Breast epithelium (tissue), 4 donors: Measurements from ENCODE around the gene KCNQ2. TPM values are rescaled to one million over a fixed set of nuclear protein-coding genes. Genes with fewer than 3 reads are reported as not detected.
A peak's percentile ranks its signal among the peaks of the same experiment; 100 is the strongest.
"Not testable (repeated sequence)": the region's sequence is repeated elsewhere in the genome, so short reads cannot be mapped to it uniquely, and the experiment has no call there.

Experiments
- DNase-seq, 2 donors: peaks; one replicate each; pipeline ENCODE4 v3.0.0-alpha.2; 2019; ENCODE audit warnings: low spot score in 2 of 2
- H3K27ac ChIP-seq, 2 donors: fragments of 200-600 bp; sonication (generic) in 1 of 2; one replicate each; pipeline ENCODE4 v1.5.1; 2016 to 2019; ENCODE audit warnings: mild to moderate bottlenecking in 1 of 2
- H3K27me3 ChIP-seq, 2 donors: fragments of 200-600 bp; sonication (generic) in 1 of 2; one replicate each; pipeline versions ENCODE4 v1.5.1 to v1.6.0; 2017 to 2019; ENCODE audit warnings: control low read depth in 1 of 2, mild to moderate bottlenecking in 1 of 2
- H3K36me3 ChIP-seq: fragments of 200-600 bp; one replicate; pipeline ENCODE4 v1.5.1; 2019
- H3K4me1 ChIP-seq, 2 donors: fragments of 200-600 bp; sonication (generic); one replicate each; pipeline ENCODE4 v1.5.1; 2016 to 2019; ENCODE audit warnings: control low read depth in 1 of 2
- H3K4me3 ChIP-seq, 3 donors: fragments of 200-600 bp; sonication (generic); 1 replicate in 2 of 3; 2 replicates in 1 of 3; pipeline ENCODE4 v1.5.1; 2016 to 2019; ENCODE audit warnings: mild to moderate bottlenecking in 3 of 3, moderate library complexity in 2 of 3
- H3K9me3 ChIP-seq, 2 donors: fragments of 200-600 bp; sonication (generic) in 1 of 2; one replicate each; pipeline ENCODE4 v1.5.1; 2016 to 2019; ENCODE audit warnings: control low read depth in 1 of 2
- CTCF ChIP-seq, 3 donors: fragments of 450-650 bp; IDR thresholded peaks; one replicate each; pipeline ENCODE4 v1.5.1; 2016 to 2017; ENCODE audit warnings: antibody characterized with exemption in 3 of 3, mild to moderate bottlenecking in 3 of 3, moderate library complexity in 3 of 3
- POLR2A ChIP-seq: fragments of 450-650 bp; IDR thresholded peaks from one replicate; pipeline ENCODE4 v1.6.1; 2016; ENCODE audit warnings: antibody characterized with exemption, mild to moderate bottlenecking, moderate library complexity
- POLR2AphosphoS5 ChIP-seq, 3 donors: sonication (generic); formaldehyde crosslinking; IDR thresholded peaks; one replicate each; pipeline ENCODE4 v1.6.1; 2017; ENCODE audit warnings: antibody characterized with exemption in 3 of 3
- intact Hi-C: fragments of 100-400 bp; cut with DNase I; formaldehyde crosslinking; loops from one replicate; pipeline ENCODE4 v1.15.1; 2023; ENCODE audit warnings: low total_unique reads
- total RNA-seq, 3 donors: library from RNA; depleted of rRNA; stranded (reverse); fragments of >200 nt; gene quantifications; one replicate each; pipeline ENCODE4 v1.1.0, GENCODE V29; 2016

Gene KCNQ2
- total RNA-seq, 3 donors from 2014 or later, result not detected

GRCh38 chr20:63519668-63520503 lies 47.4 kb upstream of the KCNQ2 start:
- intact Hi-C loops, result no loop called here
- no peaks in the 10 kb centered on the region for H3K36me3 ChIP-seq
- TF ChIP-seq POLR2AphosphoS5 (IDR thresholded peaks at IDR 0.05) (no peak), POLR2A (no peak), CTCF (IDR thresholded peaks at IDR 0.05) (no peak)
- no peaks in the 10 kb centered on the region for H3K27me3 ChIP-seq
- peak overlapping the region; percentile 99 for H3K27ac ChIP-seq
- DNase-seq, result peak in 1 of 2 donors; percentile 50
- peaks cover 0 to 9% of the 10 kb centered on the region in 2 donors for H3K9me3 ChIP-seq
- H3K4me1 ChIP-seq, result peaks cover 0 to 15% of the 10 kb centered on the region in 2 donors
- H3K4me3 ChIP-seq, result peak overlapping the region; percentile 85 to 95 (median 90)

GRCh38 chr20:63518946-63519667 lies 46.7 kb upstream of the KCNQ2 start:
- TF ChIP-seq CTCF (IDR thresholded peaks at IDR 0.05) (no peak), POLR2A (no peak), POLR2AphosphoS5 (IDR thresholded peaks at IDR 0.05) (no peak)
- Histone ChIP-seq H3K36me3 (no peaks in the 10 kb centered on the region), H3K27me3 (no peaks in the 10 kb centered on the region), H3K27ac (no peak overlapping the region), H3K4me3 (peak overlapping the region; percentile 85 to 95 (median 90)), H3K4me1 (peaks cover 0 to 15% of the 10 kb centered on the region in 2 donors), H3K9me3 (peaks cover 0 to 9% of the 10 kb centered on the region in 2 donors)
- intact Hi-C loops, result no loop called here
- no peak for DNase-seq

- Histone ChIP-seq H3K36me3 (no peaks in the 10 kb centered on the region), H3K27ac (no peak overlapping the region), H3K4me3 (no peak overlapping the region), H3K4me1 (peaks cover 0 to 15% of the 10 kb centered on the region in 2 donors), H3K27me3 (no peaks in the 10 kb centered on the region), H3K9me3 (peaks cover 0 to 2% of the 10 kb centered on the region in 2 donors)
- intact Hi-C loops, result no loop called here
- TF ChIP-seq POLR2AphosphoS5 (IDR thresholded peaks at IDR 0.05) (no peak), CTCF (IDR thresholded peaks at IDR 0.05) (no peak), POLR2A (no peak)
- DNase-seq, result no peak
Observed at GRCh38 chr20:63518351-63518861, 46.0 kb upstream of the KCNQ2 start.

GRCh38 chr20:63517376-63518309 lies 45.2 kb upstream of the KCNQ2 start:
- intact Hi-C loops, result no loop called here
- DNase-seq, result no peak

GRCh38 chr20:63514520-63514919 lies 42.1 kb upstream of the KCNQ2 start:
- intact Hi-C loops, H3K9me3 ChIP-seq, DNase-seq: not testable (repeated sequence)

More at GRCh38 chr20:63517376-63518309, 45.2 kb upstream of the KCNQ2 start:
- Histone ChIP-seq H3K4me1 (peaks cover 0 to 11% of the 10 kb centered on the region in 2 donors), H3K36me3 (no peaks in the 10 kb centered on the region), H3K9me3 (no peaks in the 10 kb centered on the region), H3K4me3 (no peak overlapping the region), H3K27ac (no peak overlapping the region), H3K27me3 (no peaks in the 10 kb centered on the region)
- TF ChIP-seq POLR2A (no peak), POLR2AphosphoS5 (IDR thresholded peaks at IDR 0.05) (no peak), CTCF (IDR thresholded peaks at IDR 0.05) (no peak)

More at GRCh38 chr20:63514520-63514919, 42.1 kb upstream of the KCNQ2 start:
- H3K4me1 ChIP-seq, H3K27ac ChIP-seq, H3K36me3 ChIP-seq, H3K27me3 ChIP-seq, H3K4me3 ChIP-seq: not testable (repeated sequence)
